PC-9 (cell line): ENCODE measurements around the gene MRPL55. TPM values are rescaled to one million over a fixed set of nuclear protein-coding genes. Genes with fewer than 3 reads are reported as not detected.

ENCODE experiments used
- BruUV-seq: library from RNA; stranded (reverse); fragments of 400-500 nt; replicated peaks from 2 replicates; lab custom pipeline; 2021; lab: Mats Ljungman, UMichigan
- CTCF ChIA-PET: fragments of 300-600 bp; sonication (Branson Sonifier 250); formaldehyde crosslinking; loops from one replicate; lab custom pipeline; 2022; ENCODE audit warnings: antibody characterized with exemption; lab: Charles Lee
- POLR2A ChIA-PET: fragments of 300-600 bp; sonication (Branson Sonifier 250); formaldehyde crosslinking; loops from one replicate; lab custom pipeline; 2022; ENCODE audit warnings: antibody characterized with exemption; ENCODE audit not compliant: unreplicated experiment; lab: Charles Lee
- DNase-seq, 2 experiments: peaks; one replicate each; pipeline versions ENCODE4 v3.0.0 to v3.0.0-alpha.2; 2015 to 2022; ENCODE audit warnings: mixed read lengths in 1 of 2
- H2AFZ ChIP-seq: fragments of 200-600 bp; sonication (generic); 2 replicates; pipeline ENCODE4 v1.8.1; 2017; ENCODE audit warnings: antibody characterized with exemption
- H3F3A ChIP-seq: fragments of 200-600 bp; sonication (generic); 2 replicates; pipeline ENCODE4 v1.8.1; 2017; ENCODE audit warnings: antibody characterized with exemption, mild to moderate bottlenecking, low read depth; ENCODE audit not compliant: insufficient read depth
- H3K27ac ChIP-seq: fragments of 200-600 bp; sonication (generic); 2 replicates; pipeline ENCODE4 v1.6.1; 2016; ENCODE audit warnings: mixed run types
- H3K27me3 ChIP-seq: fragments of 200-600 bp; sonication (generic); 2 replicates; pipeline ENCODE4 v1.6.1; 2016; ENCODE audit warnings: low read depth, mixed run types; ENCODE audit not compliant: insufficient read depth
- H3K36me3 ChIP-seq: fragments of 200-600 bp; sonication (generic); 2 replicates; pipeline ENCODE4 v1.6.1; 2016; ENCODE audit warnings: low read depth, mixed run types
- H3K4me1 ChIP-seq: fragments of 200-600 bp; sonication (generic); replicated peaks from 2 replicates; pipeline ENCODE4 v1.6.1; 2016; ENCODE audit warnings: mixed run types; ENCODE audit not compliant: insufficient read depth
- H3K4me2 ChIP-seq: fragments of 200-600 bp; sonication (generic); 2 replicates; pipeline ENCODE4 v1.6.1; 2017; ENCODE audit warnings: mixed run types
- H3K4me3 ChIP-seq: fragments of 200-600 bp; sonication (generic); 2 replicates; pipeline ENCODE4 v1.6.1; 2016; ENCODE audit warnings: mixed run types
- H3K79me2 ChIP-seq: fragments of 200-600 bp; sonication (generic); 2 replicates; pipeline ENCODE4 v1.6.1; 2017; ENCODE audit warnings: low read depth, mixed run types
- H3K9me2 ChIP-seq: fragments of 200-600 bp; sonication (generic); 2 replicates; pipeline ENCODE4 v1.8.1; 2017; ENCODE audit warnings: mild to moderate bottlenecking; ENCODE audit not compliant: insufficient read depth
- H3K9me3 ChIP-seq: fragments of 200-600 bp; sonication (generic); 2 replicates; pipeline ENCODE4 v1.8.1; 2016; ENCODE audit warnings: low read depth; ENCODE audit not compliant: insufficient read depth
- H4K20me1 ChIP-seq: fragments of 200-600 bp; sonication (generic); 2 replicates; pipeline ENCODE4 v1.8.1; 2017; ENCODE audit not compliant: insufficient read depth
- EZH2 ChIP-seq: fragments of 200-600 bp; sonication (generic); IDR thresholded peaks from 2 replicates; pipeline ENCODE4 v1.8.0; 2017; ENCODE audit warnings: antibody characterized with exemption, low read depth
- intact Hi-C: fragments of 100-400 bp; cut with micrococcal nuclease; formaldehyde crosslinking; loops from one replicate; pipeline ENCODE4 v1.10.0; 2022; ENCODE audit not compliant: unreplicated experiment
- total RNA-seq: library from RNA; stranded (reverse); gene quantifications from 2 replicates; pipeline ENCODE4 v1.2.3, GENCODE V29; 2021
- TF ChIP-seq, protein P1 (sequence below): fragments of 200-600 bp; sonication (generic); conservative IDR thresholded peaks from 2 replicates; pipeline ENCODE4 v1.6.1; 2017; ENCODE audit warnings: mixed run types, antibody characterized with exemption, mild to moderate bottlenecking, moderate library complexity

Gene MRPL55
- total RNA-seq, 1 experiment from 2014 or later: 81.0 TPM

DNA sequence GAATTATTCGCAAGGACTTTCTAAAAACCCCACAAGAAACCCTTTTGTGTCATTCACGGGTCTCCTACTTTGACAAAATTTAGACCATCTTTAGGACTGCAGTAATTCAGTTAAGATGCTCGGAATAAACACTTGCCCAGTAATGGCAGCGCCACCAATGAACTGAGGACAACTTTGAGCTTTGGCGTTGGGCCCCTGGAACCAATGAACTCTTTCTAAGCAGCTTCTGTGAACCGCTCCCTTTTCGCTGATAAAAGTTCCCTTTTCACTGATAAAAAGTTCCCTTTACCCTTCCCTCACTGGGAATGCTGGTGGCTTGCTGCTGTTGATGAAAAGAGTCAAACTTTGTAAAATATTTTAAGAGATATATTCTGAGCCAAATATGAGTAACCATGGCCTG is 1.5 kb upstream of the MRPL55 start:
- TF ChIP-seq, protein P1, sequence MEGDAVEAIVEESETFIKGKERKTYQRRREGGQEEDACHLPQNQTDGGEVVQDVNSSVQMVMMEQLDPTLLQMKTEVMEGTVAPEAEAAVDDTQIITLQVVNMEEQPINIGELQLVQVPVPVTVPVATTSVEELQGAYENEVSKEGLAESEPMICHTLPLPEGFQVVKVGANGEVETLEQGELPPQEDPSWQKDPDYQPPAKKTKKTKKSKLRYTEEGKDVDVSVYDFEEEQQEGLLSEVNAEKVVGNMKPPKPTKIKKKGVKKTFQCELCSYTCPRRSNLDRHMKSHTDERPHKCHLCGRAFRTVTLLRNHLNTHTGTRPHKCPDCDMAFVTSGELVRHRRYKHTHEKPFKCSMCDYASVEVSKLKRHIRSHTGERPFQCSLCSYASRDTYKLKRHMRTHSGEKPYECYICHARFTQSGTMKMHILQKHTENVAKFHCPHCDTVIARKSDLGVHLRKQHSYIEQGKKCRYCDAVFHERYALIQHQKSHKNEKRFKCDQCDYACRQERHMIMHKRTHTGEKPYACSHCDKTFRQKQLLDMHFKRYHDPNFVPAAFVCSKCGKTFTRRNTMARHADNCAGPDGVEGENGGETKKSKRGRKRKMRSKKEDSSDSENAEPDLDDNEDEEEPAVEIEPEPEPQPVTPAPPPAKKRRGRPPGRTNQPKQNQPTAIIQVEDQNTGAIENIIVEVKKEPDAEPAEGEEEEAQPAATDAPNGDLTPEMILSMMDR: no peak
- TF ChIP-seq EZH2: no peak
- CTCF ChIA-PET: interaction anchor here (1.0 kb wide), 1 partner anchor 20 kb away, joined by 4 read pairs; no protein-coding TSS in a partner anchor
- no peaks in the 10 kb centered on the region; the same call in 1 of the 2 replicates for H3F3A ChIP-seq
- POLR2A ChIA-PET: no interaction called here
- H4K20me1 ChIP-seq: no peaks in the 10 kb centered on the region
- peaks cover 6% of the 10 kb centered on the region for H3K4me1 ChIP-seq
- BruUV-seq: TSS peak; percentile 76
- H3K27ac ChIP-seq: no peak overlapping the region
- H3K4me3 ChIP-seq: no peak overlapping the region
- intact Hi-C loops: no loop called here
- no peak for DNase-seq
- H3K27me3 ChIP-seq: no peaks in the 10 kb centered on the region
- no peaks in the 10 kb centered on the region for H3K9me3 ChIP-seq
- H3K9me2 ChIP-seq: no peaks in the 10 kb centered on the region
- H3K4me2 ChIP-seq: no peak overlapping the region
- H3K36me3 ChIP-seq: 0 out of 2 replicates have a peak, but pooled peaks cover 4% of the 10 kb centered on the region
- peaks cover 14% of the 10 kb centered on the region for H3K79me2 ChIP-seq
- H2AFZ ChIP-seq: no peak overlapping the region

DNA sequence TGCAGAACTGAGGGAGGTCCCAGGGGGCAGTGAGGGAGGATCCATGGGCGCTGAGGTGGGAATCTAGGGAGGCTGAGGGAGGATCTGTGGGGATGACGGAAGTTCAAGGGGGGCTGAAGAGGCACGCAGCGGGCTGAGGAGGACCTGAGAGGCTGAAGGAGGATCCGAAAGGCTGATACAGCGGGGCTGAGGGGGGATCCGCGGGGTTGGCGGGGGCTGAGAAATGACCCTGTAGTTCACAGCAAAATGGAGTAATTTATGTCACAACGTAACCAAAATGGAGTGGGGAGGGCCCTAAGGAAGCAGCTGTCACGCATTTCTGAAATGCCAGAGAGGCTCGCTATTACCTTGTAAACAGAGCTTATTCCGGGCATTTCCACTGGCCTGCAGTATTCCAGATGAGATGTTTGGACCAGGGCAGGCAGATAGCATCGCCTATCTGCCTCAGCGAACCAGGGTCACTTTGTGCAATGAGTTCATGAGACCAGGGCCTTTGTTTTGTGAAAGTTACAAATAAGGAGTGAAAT is 926 bp upstream of the MRPL55 start:
- Histone ChIP-seq H3K9me2 (no peaks in the 10 kb centered on the region), H3K79me2 (peaks cover 14% of the 10 kb centered on the region), H3K9me3 (no peaks in the 10 kb centered on the region), H3K27me3 (no peaks in the 10 kb centered on the region), H2AFZ (peak overlapping the region; percentile 96), H3K4me2 (peak overlapping the region; percentile 99), H3K4me1 (peaks cover 6% of the 10 kb centered on the region), H3K27ac (no peak overlapping the region), H3F3A (no peaks in the 10 kb centered on the region; the same call in 1 of the 2 replicates), H3K36me3 (0 out of 2 replicates have a peak, but pooled peaks cover 4% of the 10 kb centered on the region), H3K4me3 (peak overlapping the region; percentile 97), H4K20me1 (no peaks in the 10 kb centered on the region)
- intact Hi-C loops: loop anchor here (1.0 kb wide), 3 partner anchors 30 to 346 kb away; partner anchors contain the start of gene GUK1
- DNase-seq: no peak
- POLR2A ChIA-PET: interaction anchor here (0.6 to 0.7 kb wide), 2 partner anchors 120 to 156 kb away, joined by 4 to 9 read pairs; no protein-coding TSS in a partner anchor
- no peak for TF ChIP-seq EZH2
- TF ChIP-seq, protein P1: no peak
- BruUV-seq: no TSS peak
- CTCF ChIA-PET: interaction anchor here (1.0 kb wide), 1 partner anchor 21 kb away, joined by 4 read pairs; no protein-coding TSS in a partner anchor

DNA sequence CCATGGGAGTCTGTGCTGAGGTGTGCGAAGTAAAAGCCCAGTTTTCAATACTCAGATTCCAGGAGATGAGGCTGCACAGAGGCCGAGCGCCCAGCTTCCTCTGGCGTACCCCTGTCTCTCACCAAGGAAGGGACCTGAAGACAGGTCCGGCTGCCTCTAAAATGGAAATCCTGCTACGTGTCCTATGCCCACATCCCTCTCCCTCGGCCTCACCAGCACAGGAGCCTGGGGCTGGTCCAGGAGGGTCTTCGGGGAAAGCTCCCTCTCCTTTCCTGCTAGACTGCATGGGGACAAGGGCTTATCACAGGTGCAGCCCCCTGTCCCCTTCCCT is 392 bp downstream of the MRPL55 start:
- H3F3A ChIP-seq: peaks cover 9% of the 10 kb centered on the region; the same call in 1 of the 2 replicates
- H3K36me3 ChIP-seq: 0 out of 2 replicates have a peak, but pooled peaks cover 4% of the 10 kb centered on the region
- ChIA-PET POLR2A (no interaction called here), CTCF (no interaction called here)
- no peak for DNase-seq
- no peaks in the 10 kb centered on the region for H3K9me3 ChIP-seq
- TSS peak; percentile 61 for BruUV-seq
- no peaks in the 10 kb centered on the region for H3K9me2 ChIP-seq
- intact Hi-C loops: loop anchor here (1.0 kb wide), 3 partner anchors 32 to 344 kb away; partner anchors contain the start of gene GUK1
- H4K20me1 ChIP-seq: no peaks in the 10 kb centered on the region
- TF ChIP-seq EZH2: no peak
- H3K27ac ChIP-seq: no peak overlapping the region
- H3K27me3 ChIP-seq: no peaks in the 10 kb centered on the region
- peaks cover 10% of the 10 kb centered on the region for H3K4me1 ChIP-seq
- peak overlapping the region; percentile 97 for H3K4me3 ChIP-seq
- H2AFZ ChIP-seq: peak overlapping the region; percentile 96
- peaks cover 14% of the 10 kb centered on the region for H3K79me2 ChIP-seq
- H3K4me2 ChIP-seq: peak overlapping the region; percentile 99
